HepG2 (cell line): ENCODE measurements around the gene SDF2.

ENCODE experiments used
- BCLAF1 ChIP-seq: fragments of 450-650 bp; IDR thresholded peaks from 2 replicates; pipeline ENCODE4 v1.6.1; 2017; ENCODE audit warnings: mild to moderate bottlenecking
- HOXA7 ChIP-seq: sonication (generic); formaldehyde crosslinking; IDR thresholded peaks from 2 replicates; pipeline ENCODE4 v1.8.1; 2022; ENCODE audit warnings: mild to moderate bottlenecking, missing genetic modification reagents, moderate library complexity
- ZNF232 ChIP-seq: sonication (generic); formaldehyde crosslinking; IDR thresholded peaks from 2 replicates; pipeline ENCODE4 v1.4.0; 2020; ENCODE audit warnings: missing genetic modification reagents, borderline replicate concordance
- ZNF543 ChIP-seq: sonication (generic); formaldehyde crosslinking; IDR thresholded peaks from 2 replicates; pipeline ENCODE4 v1.4.0; 2020; ENCODE audit warnings: mild to moderate bottlenecking, missing genetic modification reagents
- TF ChIP-seq, protein P1 (sequence below): IDR thresholded peaks from 2 replicates; pipeline ENCODE4 v1.6.1; 2012; ENCODE audit warnings: inconsistent platforms
- TF ChIP-seq, protein P2 (sequence below): sonication (generic); formaldehyde crosslinking; IDR thresholded peaks from 2 replicates; pipeline ENCODE4 v1.4.0; 2020; ENCODE audit warnings: missing genetic modification reagents

DNA sequence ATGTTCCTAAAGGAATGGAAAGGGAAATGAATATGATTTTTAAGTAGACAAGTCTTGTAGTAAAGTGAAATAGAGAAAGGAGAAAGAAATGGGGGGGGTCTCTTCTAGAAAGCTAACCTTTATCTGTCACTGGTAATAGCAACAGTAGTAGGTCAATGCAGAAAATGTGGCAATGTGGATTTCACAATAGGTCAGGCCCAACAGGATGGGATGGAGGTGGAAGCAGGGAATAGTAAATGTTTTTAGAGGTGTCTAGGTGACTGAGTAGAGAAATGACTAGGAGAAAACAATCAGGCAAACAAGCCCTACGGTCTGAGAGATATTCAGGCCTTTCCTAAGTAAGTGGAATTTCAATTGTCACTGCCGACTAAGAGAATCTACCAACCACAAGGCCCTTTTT is 41.7 kb downstream of the SDF2 start:
- TF ChIP-seq, protein P1, sequence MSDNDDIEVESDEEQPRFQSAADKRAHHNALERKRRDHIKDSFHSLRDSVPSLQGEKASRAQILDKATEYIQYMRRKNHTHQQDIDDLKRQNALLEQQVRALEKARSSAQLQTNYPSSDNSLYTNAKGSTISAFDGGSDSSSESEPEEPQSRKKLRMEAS, result no peak
- TF ChIP-seq, protein P2, sequence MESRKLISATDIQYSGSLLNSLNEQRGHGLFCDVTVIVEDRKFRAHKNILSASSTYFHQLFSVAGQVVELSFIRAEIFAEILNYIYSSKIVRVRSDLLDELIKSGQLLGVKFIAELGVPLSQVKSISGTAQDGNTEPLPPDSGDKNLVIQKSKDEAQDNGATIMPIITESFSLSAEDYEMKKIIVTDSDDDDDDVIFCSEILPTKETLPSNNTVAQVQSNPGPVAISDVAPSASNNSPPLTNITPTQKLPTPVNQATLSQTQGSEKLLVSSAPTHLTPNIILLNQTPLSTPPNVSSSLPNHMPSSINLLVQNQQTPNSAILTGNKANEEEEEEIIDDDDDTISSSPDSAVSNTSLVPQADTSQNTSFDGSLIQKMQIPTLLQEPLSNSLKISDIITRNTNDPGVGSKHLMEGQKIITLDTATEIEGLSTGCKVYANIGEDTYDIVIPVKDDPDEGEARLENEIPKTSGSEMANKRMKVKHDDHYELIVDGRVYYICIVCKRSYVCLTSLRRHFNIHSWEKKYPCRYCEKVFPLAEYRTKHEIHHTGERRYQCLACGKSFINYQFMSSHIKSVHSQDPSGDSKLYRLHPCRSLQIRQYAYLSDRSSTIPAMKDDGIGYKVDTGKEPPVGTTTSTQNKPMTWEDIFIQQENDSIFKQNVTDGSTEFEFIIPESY, result no peak
- no peak for TF ChIP-seq HOXA7
- TF ChIP-seq ZNF543 (CRISPR knock-in tag), result no peak
- TF ChIP-seq ZNF232 (CRISPR knock-in tag), result no peak
- no peak for TF ChIP-seq BCLAF1
